ES-I3 (cell line): ENCODE measurements around the gene HOXD11.
A peak's percentile ranks its signal among the peaks of the same experiment; 100 is the strongest.

Experiments
- H3K36me3 ChIP-seq: 2 replicates; pipeline ENCODE4 v1.6.1; 2013; ENCODE audit warnings: mild to moderate bottlenecking, low read length, control low read depth, moderate library complexity; ENCODE audit not compliant: insufficient read depth
- H3K4me1 ChIP-seq: 2 replicates; pipeline ENCODE4 v1.6.1; 2013; ENCODE audit warnings: mild to moderate bottlenecking, control low read depth, low read length; ENCODE audit not compliant: insufficient read depth
- H3K9ac ChIP-seq: 2 replicates; pipeline ENCODE4 v1.6.1; 2013; ENCODE audit warnings: low read depth, mild to moderate bottlenecking, low read length, moderate library complexity
- H3K9me3 ChIP-seq: 2 replicates; pipeline ENCODE4 v1.6.1; 2013; ENCODE audit warnings: mild to moderate bottlenecking, low read length, moderate library complexity; ENCODE audit not compliant: control insufficient read depth, insufficient read depth

The HOXD11 gene

DNA sequence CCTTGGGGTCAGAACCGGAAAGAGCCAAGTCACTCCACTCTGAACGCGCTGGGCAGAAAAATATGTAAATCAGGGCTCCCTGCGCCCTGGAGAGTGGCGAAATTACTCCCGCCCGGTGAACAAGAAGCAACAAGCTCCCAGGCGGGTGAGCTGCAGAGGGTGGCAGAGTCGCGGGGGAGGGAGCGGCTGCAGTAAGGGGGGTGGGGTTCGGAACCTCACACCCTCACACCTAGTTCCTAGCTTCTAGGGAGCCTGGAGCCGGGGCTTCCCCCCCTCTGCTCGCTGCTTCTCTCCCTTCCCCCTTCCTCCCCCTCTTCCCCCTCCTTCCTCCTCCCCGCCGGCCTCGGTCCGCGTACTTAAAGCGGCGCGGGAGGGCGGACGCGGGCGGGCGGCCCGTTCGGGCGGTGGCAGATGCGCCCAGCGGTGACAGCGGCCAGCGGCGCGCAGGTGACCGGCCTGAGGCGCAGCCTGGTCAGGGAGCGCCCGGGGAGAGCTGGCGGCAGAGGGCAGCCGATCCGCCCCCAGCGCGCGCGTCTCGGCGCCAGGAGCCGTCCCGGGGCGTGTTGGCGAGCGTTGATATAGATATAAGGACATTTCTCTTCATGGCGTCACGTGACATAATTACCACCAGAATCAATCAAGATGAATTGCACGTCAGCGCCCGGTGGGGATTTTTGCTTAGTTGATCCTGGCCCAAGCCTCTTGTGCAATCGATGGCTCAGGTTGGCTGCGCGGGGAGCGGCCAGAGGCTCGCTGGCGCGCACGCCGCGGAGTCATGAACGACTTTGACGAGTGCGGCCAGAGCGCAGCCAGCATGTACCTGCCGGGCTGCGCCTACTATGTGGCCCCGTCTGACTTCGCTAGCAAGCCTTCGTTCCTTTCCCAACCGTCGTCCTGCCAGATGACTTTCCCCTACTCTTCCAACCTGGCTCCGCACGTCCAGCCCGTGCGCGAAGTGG is at the start of gene HOXD11:
Gene HOXD11, plus strand, starts transcription at position 700 of the 959 bp plus-strand sequence. Its CDS starts 76 bp downstream, at position 776.
- peaks cover 4% of the 10 kb centered on the region; the same call in 1 of the 2 replicates for H3K4me1 ChIP-seq
- H3K9me3 ChIP-seq: no peaks in the 10 kb centered on the region
- H3K9ac ChIP-seq: peak within 1 kb of the TSS; percentile 45; the same call in 1 of the 2 replicates
- no peaks in the 10 kb centered on the region for H3K36me3 ChIP-seq

DNA sequence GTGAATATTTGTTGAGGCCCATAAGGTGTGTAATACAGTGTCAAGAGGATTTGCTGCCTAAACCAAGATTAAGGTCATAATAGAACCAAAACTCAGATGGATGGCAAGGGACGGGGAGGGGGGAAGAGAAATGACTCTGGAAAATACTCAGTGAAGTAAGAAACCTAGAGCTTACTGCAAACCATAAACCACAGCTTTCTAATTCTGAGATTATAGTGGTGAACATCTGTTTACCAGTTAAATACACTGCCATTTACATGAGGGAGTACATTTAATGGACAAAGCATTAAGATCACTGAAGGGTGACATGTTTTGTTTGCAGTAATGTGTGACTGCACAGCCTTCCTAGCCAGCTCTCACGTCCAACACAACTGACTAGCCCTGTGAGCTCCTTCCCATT is 43.1 kb upstream of the HOXD11 start:
- no peaks in the 10 kb centered on the region for H3K4me1 ChIP-seq
- H3K9me3 ChIP-seq: peaks cover 3% of the 10 kb centered on the region; the same call in 1 of the 2 replicates
- H3K36me3 ChIP-seq: no peaks in the 10 kb centered on the region
- H3K9ac ChIP-seq: no peak overlapping the region

DNA sequence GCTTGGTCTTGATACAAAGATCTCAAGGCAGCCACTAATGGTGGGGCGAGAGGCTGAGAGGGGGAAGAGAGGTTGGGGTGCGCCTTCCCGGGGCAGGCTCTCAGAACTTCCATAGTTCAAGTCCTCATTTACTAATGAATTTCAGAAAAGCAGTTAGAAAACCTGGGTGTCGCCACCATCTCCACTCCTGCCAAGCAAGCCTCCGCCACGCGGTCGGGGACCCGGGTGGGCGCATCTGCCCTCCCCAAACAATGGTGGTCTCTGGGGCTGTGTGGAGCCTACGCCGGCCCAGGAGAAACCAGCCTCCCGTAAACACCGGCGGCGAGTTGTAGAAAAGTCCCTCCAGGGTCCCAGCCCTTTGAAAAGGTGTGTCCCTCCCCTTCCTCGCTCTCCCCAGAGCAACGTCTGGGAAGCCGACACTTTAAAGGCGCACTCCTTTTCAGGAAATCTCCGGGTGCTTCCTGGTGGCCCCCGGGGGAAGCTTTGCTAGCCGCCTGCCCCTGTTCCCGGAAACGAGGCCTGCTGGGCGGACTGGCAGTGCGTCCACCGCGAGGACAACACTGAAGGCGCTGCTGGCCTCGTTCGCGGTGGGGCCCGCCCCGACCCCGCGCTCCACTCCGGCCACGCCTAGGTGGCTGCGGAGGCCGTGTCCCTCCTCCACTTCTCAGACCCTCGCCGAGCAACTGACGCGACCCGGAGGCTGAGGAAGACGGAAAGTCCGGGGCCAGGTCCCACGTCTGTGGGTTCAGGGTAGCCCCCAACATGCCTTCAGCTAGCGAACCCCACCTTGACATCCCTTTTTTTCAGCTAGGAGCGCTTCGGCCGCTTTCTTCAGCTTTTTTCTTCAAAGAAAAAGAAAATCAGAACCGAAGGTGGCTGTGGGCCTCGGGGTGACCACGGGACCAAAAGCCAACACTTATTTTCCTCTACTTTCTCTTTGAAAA is 40.2 kb upstream of the HOXD11 start:
- Histone ChIP-seq H3K36me3 (no peaks in the 10 kb centered on the region), H3K9ac (no peak overlapping the region), H3K4me1 (no peaks in the 10 kb centered on the region), H3K9me3 (peaks cover 3% of the 10 kb centered on the region; the same call in 1 of the 2 replicates)

DNA sequence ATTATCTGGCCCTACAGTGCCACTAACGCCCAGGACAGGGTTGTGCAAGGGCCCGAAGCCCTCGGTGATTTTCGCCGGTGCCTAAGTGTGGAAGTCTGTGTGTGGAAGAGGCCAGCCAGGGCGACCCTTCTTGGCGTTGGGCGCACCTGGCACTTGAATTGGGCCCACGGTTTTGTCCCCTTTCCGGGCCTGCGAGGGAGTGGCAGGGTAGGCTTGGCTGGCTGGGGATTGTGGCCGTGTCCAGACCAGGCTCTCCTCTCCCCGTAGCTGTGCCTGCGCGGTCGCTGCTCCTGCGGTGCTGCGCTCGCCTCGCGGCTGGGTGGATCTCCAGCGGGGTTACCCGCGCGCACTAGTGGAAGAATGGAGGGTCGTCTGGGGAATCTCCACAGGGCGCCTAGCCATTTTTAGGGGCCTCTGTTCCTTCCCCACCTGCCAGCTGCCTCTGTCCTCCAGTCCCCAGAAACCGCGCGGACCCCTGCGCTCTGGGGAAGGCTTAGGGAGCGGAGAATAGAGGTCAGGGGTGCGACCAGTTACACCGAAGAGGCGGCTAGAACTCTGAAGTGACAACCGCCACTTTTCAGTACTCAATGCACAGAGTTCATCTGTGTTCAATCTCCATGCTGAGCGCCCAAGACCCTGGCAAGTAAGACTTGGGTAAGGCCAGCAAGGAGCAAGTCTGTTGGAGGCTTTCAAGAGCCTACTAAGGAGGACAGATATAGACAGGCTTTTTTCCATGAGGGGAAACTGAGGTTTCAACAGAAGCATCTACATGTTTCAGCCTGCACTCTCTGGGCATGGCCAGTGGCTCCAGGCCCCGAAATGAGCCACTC is 39.3 kb upstream of the HOXD11 start:
- Histone ChIP-seq H3K36me3 (no peaks in the 10 kb centered on the region), H3K4me1 (no peaks in the 10 kb centered on the region), H3K9me3 (peaks cover 3% of the 10 kb centered on the region; the same call in 1 of the 2 replicates), H3K9ac (no peak overlapping the region)

DNA sequence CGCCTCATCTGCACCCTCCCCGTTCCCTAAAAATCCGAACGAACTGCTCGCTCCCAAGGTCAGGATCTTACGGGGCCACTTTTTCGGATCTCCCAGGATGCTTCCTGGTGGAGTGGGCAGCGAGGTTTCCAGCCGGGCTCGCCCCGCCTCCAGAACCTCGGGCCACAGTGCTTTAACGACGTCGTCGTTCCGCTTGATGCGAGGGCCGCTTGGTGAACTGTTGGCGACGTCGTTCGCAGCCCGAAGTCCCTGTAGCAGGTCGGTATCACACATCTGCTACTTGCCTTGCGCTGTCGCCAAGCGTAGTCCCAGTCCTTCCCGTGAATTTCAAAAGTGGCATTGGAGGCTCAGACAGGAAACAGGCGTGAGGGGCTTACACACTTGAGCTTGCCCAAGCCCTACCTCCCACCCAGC is 38.7 kb upstream of the HOXD11 start:
- H3K9ac ChIP-seq: no peak overlapping the region
- H3K9me3 ChIP-seq: peaks cover 3% of the 10 kb centered on the region; the same call in 1 of the 2 replicates
- H3K4me1 ChIP-seq: no peaks in the 10 kb centered on the region
- no peaks in the 10 kb centered on the region for H3K36me3 ChIP-seq

DNA sequence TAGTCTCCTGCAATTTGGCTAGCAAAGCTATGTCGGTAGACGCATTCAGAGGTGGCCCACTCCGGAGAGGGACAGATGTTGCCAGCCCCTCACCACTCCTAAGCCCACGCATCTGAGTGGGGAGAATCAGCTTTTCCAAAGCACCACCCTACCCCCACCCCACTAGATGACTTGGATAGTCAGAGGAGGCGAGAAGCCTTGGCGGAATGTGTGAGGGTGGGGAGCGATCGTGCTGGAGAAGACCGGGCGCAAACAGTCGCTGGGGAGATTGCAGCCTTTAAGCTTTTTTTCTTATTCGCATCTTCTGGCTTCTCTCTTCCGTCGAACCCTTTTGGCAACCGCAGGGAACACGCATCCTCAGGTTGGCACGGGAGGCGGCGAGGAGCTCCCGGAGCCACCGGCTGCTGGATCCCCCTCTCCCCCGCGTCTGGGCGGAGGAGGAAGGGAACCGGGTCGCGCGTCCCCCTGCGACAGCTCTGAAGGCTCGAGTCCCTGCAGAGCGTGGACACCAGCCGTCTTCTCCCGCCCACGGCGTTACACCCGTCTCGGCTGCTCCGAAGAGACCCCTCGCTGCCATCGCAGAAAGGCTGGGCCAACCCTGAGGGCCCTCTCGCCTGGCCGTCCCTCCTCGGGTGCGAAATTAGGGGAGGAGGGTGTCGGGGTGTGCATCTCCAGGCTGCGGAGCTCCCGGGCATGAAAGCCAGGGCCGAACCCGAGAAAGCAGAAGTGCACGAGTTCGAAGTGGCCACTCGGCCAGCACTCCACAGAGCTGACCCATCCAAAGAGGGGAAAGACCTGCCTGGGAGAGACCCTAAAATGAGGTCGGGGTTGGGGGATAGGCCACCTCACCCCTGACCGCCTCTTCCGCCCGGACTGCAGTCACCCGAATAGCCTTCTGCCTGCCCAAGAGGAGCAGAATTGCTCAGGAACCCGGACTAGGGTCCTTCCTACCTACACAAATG is 35.5 kb upstream of the HOXD11 start:
- Histone ChIP-seq H3K9me3 (peaks cover 3% of the 10 kb centered on the region; the same call in 1 of the 2 replicates), H3K36me3 (no peaks in the 10 kb centered on the region), H3K9ac (no peak overlapping the region), H3K4me1 (no peaks in the 10 kb centered on the region)

DNA sequence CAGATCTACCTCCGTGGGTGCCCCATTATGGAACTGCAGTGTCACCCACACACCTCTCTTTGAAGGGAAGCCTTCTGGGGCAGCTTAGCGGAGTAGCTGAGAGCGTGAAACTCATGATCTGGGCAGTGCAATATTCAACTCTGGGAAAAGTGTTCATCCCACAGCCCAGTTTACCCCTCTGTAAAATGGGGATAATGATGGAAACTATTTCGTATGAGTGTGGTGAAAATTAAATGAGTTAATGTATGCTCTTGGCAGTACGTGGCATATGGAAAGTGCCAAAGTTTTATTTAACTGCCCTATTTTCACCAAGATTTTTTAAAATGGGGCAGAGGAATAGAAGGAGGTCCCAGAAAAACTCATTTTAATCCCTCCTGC is 34.8 kb upstream of the HOXD11 start:
- H3K36me3 ChIP-seq: no peaks in the 10 kb centered on the region

DNA sequence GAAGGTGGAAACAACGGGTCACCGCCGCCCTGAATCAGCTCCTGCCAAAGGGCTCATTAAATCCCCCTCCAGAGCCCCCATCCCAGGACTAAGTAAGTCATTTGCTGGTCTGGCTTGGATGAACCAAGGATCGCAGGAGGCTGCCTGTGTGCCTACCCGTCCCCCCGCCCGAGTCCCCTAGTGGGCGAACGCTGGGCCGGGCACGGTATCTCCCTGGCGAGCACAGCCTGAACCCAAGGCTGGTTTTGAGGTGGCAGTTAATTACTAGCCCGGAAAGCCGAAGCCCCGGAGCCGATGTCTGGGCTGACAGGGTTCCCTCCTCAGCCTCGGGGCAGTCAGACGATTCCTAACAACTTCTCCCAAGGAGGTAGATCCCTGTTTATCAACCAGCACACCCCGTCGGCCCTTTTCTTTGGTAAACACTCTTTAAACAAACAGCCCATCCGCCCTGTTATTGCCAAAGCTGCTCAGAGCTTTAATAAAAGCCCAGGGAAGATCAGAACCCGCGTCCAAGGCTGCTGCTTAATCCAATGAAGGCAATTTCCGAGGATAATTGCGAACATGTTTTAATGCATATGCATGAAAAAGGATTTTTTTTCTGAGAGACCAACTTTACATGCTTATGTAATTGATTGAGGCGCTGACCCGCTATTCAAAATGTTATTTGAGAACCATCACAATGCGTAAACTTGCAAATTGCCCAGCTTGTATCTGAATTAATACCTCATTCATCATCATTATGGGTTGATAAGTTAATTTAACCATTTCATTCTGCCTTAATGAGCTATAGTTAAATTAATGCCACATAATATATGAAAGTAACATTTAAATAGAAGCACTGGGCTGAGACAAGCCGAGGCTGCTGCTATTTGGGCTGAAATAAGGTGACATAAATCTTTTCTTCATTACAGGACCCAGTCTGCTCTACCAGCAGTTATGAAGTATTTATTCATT is 33.9 kb upstream of the HOXD11 start:
- Histone ChIP-seq H3K36me3 (no peaks in the 10 kb centered on the region), H3K4me1 (no peaks in the 10 kb centered on the region), H3K9ac (no peak overlapping the region), H3K9me3 (peaks cover 2% of the 10 kb centered on the region; the same call in 1 of the 2 replicates)

More for the DNA sequence above, 34.8 kb upstream of the HOXD11 start:
- peaks cover 3% of the 10 kb centered on the region; the same call in 1 of the 2 replicates for H3K9me3 ChIP-seq
- no peak overlapping the region for H3K9ac ChIP-seq
- H3K4me1 ChIP-seq: no peaks in the 10 kb centered on the region

DNA sequence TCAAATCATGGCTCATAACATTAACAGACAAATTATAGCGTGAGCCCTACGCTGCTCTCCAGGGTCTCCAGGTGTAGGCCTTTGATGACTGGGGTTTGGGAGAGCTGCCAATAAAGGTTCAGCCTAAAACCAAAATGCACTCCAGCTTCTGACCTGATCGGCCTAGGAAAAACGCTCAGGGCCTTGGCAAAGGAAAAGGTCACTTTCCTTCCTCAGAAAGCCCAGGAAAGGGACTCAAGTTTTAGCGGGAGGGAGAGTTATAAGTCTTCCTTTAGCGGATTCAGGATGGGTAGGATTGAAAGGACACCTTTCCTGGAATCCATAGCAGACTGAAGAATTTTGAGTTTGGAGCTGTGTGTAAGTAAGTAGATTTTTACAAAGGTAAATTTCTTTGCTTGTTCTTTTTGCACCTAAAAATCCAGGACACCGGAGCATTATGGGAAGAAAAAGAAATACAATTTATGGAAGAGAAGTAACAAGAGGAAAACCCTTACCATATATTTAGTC is 32.1 kb upstream of the HOXD11 start:
- Histone ChIP-seq H3K4me1 (no peaks in the 10 kb centered on the region), H3K36me3 (no peaks in the 10 kb centered on the region), H3K9me3 (no peaks in the 10 kb centered on the region), H3K9ac (peak overlapping the region; percentile 39; the same call in 1 of the 2 replicates)

DNA sequence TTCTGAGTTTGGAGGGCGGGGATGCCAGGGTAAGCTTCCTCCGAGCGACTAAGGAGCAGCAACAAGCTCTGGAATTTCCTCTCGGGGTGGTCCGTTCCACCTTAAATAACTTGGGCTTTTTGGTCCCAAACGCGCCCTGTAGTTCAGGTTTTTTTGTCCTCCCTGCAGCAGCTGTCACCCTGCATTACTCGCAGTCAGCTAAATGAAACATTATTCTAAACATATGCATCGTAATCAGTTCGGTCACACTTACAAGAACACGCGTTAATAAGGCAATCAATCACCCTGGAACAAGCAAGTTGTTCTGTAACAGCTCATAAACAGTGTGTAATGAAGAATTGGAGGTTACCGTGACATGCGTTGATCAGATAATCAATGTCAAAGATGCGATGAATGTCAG is 31.6 kb upstream of the HOXD11 start:
- H3K9me3 ChIP-seq: no peaks in the 10 kb centered on the region
- H3K9ac ChIP-seq: peak overlapping the region; percentile 39; the same call in 1 of the 2 replicates
- H3K36me3 ChIP-seq: no peaks in the 10 kb centered on the region
- no peaks in the 10 kb centered on the region for H3K4me1 ChIP-seq

DNA sequence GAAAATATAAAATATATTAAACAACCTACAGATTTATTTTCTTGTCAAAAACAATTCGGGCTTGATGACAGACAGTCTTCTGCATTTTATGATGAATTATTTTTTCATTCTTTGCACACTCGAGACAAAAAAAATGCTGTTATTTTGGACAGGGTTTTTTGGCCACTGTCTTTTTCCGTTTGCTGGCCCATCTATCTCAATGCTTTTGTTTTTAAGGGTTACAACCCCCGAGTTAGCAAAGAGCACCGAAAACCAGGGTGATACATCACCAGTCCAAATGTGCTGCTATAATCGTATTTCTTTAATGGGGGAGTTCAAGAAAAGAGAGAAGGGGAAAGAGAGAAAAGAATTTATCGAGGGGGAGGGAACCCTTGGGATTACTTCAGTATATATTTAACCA is 31.0 kb upstream of the HOXD11 start:
- no peaks in the 10 kb centered on the region for H3K9me3 ChIP-seq
- H3K36me3 ChIP-seq: no peaks in the 10 kb centered on the region
- no peaks in the 10 kb centered on the region for H3K4me1 ChIP-seq
- H3K9ac ChIP-seq: no peak overlapping the region; the same call in 1 of the 2 replicates

DNA sequence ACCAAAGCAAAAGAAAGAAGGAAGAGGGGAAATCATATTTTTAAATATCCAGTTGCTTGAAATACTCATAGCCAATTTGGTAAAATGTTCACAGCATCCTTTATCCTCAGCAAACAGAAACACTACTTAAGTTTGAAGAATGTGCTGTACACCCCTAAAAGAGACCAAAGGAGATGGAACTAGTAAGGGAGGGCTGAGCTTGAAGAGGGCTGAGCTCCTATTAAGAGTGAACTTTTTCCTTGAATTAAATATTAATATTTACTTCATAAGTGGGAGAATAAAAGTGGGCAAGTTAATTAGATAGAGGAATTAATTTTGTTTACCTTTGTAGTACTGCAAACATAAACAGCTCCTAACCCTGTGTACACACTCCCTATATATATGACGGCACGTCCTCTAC is 30.3 kb upstream of the HOXD11 start:
- Histone ChIP-seq H3K9me3 (no peaks in the 10 kb centered on the region), H3K36me3 (no peaks in the 10 kb centered on the region), H3K9ac (no peak overlapping the region), H3K4me1 (no peaks in the 10 kb centered on the region)
